OCI-LY3 (cell line): ENCODE data around the gene RNF123.

ENCODE experiments used
- H2AFZ ChIP-seq: fragments of 200-600, 300-600 bp; shearing (Covaris generic); 2 replicates; pipeline ENCODE4 v1.6.0; 2014; ENCODE audit warnings: antibody characterized with exemption, low read depth, low read length
- H3K27ac ChIP-seq: fragments of 200-600, 300-600 bp; sonication (generic); 2 replicates; pipeline ENCODE4 v1.5.1; 2014; ENCODE audit warnings: mild to moderate bottlenecking, low read length, moderate library complexity, mixed read lengths
- H3K27me3 ChIP-seq: fragments of 200-600, 300-600 bp; sonication (generic); 2 replicates; pipeline ENCODE4 v1.6.1; 2014; ENCODE audit warnings: low read depth, low read length, mixed read lengths
- H3K36me3 ChIP-seq: fragments of 200-600, 300-600 bp; sonication (generic); replicated peaks from 2 replicates; pipeline ENCODE3; 2014; ENCODE audit warnings: low read depth, low read length, mixed read lengths
- H3K4me1 ChIP-seq: fragments of 300-600, 200-600 bp; sonication (generic); 2 replicates; pipeline ENCODE4 v1.6.1; 2014; ENCODE audit warnings: low read length, mixed read lengths
- H3K4me2 ChIP-seq: fragments of 200-600, 300-600 bp; sonication (generic); 2 replicates; pipeline ENCODE4 v1.6.1; 2014; ENCODE audit warnings: low read length, mixed read lengths
- H3K4me3 ChIP-seq: fragments of 300-600, 200-600 bp; sonication (generic); 2 replicates; pipeline ENCODE4 v1.5.1; 2014; ENCODE audit warnings: antibody characterized with exemption, mild to moderate bottlenecking, low read length, moderate library complexity
- H3K79me2 ChIP-seq: fragments of 300-600, 200-600 bp; shearing (Covaris generic); 2 replicates; pipeline ENCODE4 v1.6.1; 2014; ENCODE audit warnings: mild to moderate bottlenecking, low read length, mixed read lengths
- H3K9ac ChIP-seq: fragments of 300-600, 200-600 bp; shearing (Covaris generic); 2 replicates; pipeline ENCODE4 v1.6.0; 2014; ENCODE audit warnings: mild to moderate bottlenecking, low read length, moderate library complexity
- H3K9me3 ChIP-seq: fragments of 200-600, 300-600 bp; shearing (Covaris generic); 2 replicates; pipeline ENCODE4 v1.6.1; 2014; ENCODE audit warnings: low read length, mixed read lengths; ENCODE audit not compliant: insufficient read depth
- H4K20me1 ChIP-seq: fragments of 200-600, 300-600 bp; sonication (generic); 2 replicates; pipeline ENCODE4 v1.6.1; 2016; ENCODE audit warnings: low read length, mixed read lengths; ENCODE audit not compliant: insufficient read depth
- CTCF ChIP-seq: fragments of 200-600, 300-600 bp; sonication (generic); IDR thresholded peaks from 2 replicates; pipeline ENCODE4 v1.5.1; 2014; ENCODE audit warnings: antibody characterized with exemption, low read length, low read depth
- EZH2phosphoT487 ChIP-seq: fragments of 200-600 bp; shearing (Covaris generic); IDR thresholded peaks from 2 replicates; pipeline ENCODE4 v1.6.1; 2018; ENCODE audit warnings: antibody characterized with exemption, mixed run types, low read depth

The RNF123 gene

DNA sequence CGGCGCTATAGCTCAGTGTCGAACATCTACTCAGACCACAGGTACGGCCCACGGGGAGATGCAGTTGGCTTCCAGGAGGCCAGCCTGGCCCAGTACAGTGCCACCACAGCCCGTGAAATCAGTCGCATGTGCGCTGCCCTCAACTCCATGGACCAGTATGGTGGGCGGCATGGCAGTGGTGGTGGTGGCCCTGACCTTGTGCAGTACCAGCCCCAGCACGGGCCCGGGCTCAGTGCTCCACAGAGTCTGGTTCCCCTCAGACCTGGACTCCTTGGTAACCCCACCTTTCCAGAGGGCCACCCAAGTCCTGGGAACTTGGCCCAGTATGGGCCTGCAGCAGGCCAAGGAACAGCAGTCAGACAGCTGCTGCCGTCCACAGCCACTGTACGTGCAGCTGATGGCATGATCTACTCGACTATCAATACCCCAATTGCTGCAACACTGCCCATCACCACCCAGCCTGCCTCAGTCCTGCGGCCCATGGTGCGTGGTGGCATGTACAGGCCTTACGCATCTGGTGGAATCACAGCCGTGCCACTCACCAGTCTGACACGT lies 33.5 kb upstream of the RNF123 start:
- no peak overlapping the region for H3K27ac ChIP-seq
- no peaks in the 10 kb centered on the region for H4K20me1 ChIP-seq
- no peaks in the 10 kb centered on the region for H3K27me3 ChIP-seq
- H3K4me2 ChIP-seq, result no peak overlapping the region
- H3K79me2 ChIP-seq, result no peaks in the 10 kb centered on the region
- H3K36me3 ChIP-seq, result no peaks in the 10 kb centered on the region
- H3K4me1 ChIP-seq, result no peaks in the 10 kb centered on the region
- H3K4me3 ChIP-seq, result no peak overlapping the region
- TF ChIP-seq EZH2phosphoT487 (no peak), CTCF (no peak)
- H2AFZ ChIP-seq, result no peak overlapping the region
- no peak overlapping the region for H3K9ac ChIP-seq
- H3K9me3 ChIP-seq, result no peaks in the 10 kb centered on the region

GRCh38 chr3:49656541-49657112 lies 32.7 kb upstream of the RNF123 start:
- Histone ChIP-seq H3K36me3 (no peaks in the 10 kb centered on the region), H3K4me2 (no peak overlapping the region), H2AFZ (no peak overlapping the region), H3K9ac (no peak overlapping the region), H4K20me1 (no peaks in the 10 kb centered on the region), H3K9me3 (no peaks in the 10 kb centered on the region), H3K27ac (no peak overlapping the region), H3K27me3 (no peaks in the 10 kb centered on the region), H3K4me1 (no peaks in the 10 kb centered on the region), H3K4me3 (no peak overlapping the region), H3K79me2 (no peaks in the 10 kb centered on the region)
- TF ChIP-seq EZH2phosphoT487 (no peak), CTCF (0 out of 2 replicates have a peak, but pooled peaks have one; percentile 13)

DNA sequence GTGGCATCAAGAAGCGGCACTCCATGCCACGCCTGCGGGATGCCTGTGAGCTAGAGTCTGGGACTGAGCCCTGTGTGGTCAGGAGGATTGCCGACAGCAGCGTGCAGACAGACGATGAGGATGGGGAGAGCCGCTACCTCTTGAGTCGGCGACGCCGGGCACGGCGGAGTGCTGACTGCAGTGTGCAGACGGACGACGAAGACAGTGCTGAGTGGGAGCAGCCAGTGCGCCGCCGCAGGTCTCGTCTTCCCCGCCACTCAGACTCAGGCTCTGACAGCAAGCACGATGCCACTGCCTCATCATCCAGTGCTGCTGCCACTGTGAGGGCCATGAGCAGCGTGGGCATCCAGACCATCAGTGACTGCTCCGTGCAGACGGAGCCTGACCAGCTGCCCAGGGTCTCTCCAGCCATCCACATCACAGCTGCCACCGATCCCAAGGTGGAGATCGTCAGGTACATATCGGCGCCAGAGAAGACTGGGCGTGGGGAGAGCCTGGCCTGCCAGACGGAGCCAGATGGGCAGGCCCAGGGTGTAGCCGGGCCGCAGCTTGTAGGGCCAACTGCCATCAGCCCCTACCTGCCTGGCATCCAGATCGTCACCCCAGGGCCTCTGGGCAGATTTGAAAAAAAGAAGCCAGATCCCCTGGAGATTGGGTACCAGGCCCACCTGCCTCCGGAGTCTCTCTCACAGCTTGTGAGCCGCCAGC lies 32.0 kb upstream of the RNF123 start:
- no peak overlapping the region for H3K4me3 ChIP-seq
- H3K27ac ChIP-seq, result no peak overlapping the region
- no peak for TF ChIP-seq CTCF
- no peak for TF ChIP-seq EZH2phosphoT487
- no peak overlapping the region for H3K9ac ChIP-seq
- H3K27me3 ChIP-seq, result no peaks in the 10 kb centered on the region
- no peak overlapping the region for H3K4me2 ChIP-seq
- no peaks in the 10 kb centered on the region for H3K79me2 ChIP-seq
- no peaks in the 10 kb centered on the region for H3K9me3 ChIP-seq
- no peaks in the 10 kb centered on the region for H4K20me1 ChIP-seq
- H2AFZ ChIP-seq, result no peak overlapping the region
- H3K36me3 ChIP-seq, result no peaks in the 10 kb centered on the region
- H3K4me1 ChIP-seq, result no peaks in the 10 kb centered on the region

GRCh38 chr3:49658711-49659110 lies 30.6 kb upstream of the RNF123 start:
- Histone ChIP-seq H2AFZ (no peak overlapping the region), H3K27ac (no peak overlapping the region), H3K36me3 (no peaks in the 10 kb centered on the region), H3K4me3 (no peak overlapping the region), H3K79me2 (no peaks in the 10 kb centered on the region), H4K20me1 (no peaks in the 10 kb centered on the region), H3K4me2 (no peak overlapping the region), H3K4me1 (no peaks in the 10 kb centered on the region), H3K9ac (no peak overlapping the region), H3K9me3 (no peaks in the 10 kb centered on the region), H3K27me3 (no peaks in the 10 kb centered on the region)
- TF ChIP-seq CTCF, result no peak
- TF ChIP-seq EZH2phosphoT487, result no peak
